NOMO-1 (cell line): Measurements from ENCODE around the gene TENM3.

Experiments used
- DNase-seq, 2 experiments: peaks; one replicate each; lab custom pipeline; 2025; ENCODE audit not compliant: unreplicated experiment in 2 of 2; lab: John Stamatoyannopoulos, UW

The TENM3 gene

DNA sequence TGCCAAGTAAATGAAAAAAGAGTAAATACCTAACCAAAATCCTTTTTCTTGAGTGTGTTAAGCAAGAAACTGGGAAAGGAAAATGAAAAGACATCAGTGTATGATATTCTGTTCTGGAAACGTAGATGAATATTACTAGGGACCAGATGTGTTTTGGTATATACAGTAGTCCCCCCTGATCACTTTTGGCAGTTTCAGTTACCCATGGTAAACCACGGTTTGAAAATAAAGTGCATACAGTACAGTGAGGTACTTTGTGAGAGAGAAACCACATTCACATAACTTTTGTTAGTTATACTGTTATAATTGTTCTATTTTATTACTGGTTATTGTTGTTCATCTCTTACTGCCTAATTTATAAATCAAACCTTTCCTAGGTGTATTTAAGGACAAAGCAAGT, 250.9 kb downstream of the TENM3 start:
- DNase-seq: no peak

- no peak for DNase-seq
Measured at GRCh38 chr4:182495031-182495430, 251.8 kb downstream of the TENM3 start.

DNA sequence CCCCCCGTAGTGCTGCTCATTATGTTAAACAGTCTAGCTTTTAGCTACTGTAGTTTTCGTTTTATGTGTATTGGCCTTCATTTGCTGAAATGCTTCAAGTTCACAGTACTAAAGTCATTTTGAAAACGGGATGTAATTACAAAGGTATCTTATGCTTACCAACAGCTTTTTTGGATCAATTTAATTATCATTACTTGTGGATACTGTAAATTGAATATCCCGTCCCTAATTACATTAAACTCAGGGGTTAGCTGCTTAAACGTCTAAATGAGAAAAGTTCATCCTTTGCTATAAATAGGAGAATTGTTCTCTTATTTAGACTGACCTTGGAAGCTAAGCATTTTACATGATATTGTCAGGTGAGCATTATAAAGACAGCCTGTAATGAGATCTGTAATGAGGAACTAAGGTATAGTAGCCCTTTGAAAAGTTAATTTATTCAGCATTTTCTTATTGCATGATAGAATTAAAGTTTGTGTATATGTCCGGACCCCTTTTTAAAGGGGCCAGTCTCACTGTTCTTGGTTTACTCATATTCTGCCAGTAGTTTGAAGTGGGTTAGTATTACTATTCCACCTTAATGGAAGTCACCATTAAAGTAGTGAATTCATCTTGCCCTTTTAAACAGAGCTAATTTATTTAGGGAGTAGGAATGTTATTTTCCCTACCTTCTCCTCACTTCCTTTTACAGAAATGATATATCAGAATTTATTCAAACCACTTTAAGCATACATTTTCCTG, 252.6 kb downstream of the TENM3 start:
- DNase-seq: no peak

GRCh38 chr4:182496408-182496807, 253.2 kb downstream of the TENM3 start:
- no peak for DNase-seq

DNA sequence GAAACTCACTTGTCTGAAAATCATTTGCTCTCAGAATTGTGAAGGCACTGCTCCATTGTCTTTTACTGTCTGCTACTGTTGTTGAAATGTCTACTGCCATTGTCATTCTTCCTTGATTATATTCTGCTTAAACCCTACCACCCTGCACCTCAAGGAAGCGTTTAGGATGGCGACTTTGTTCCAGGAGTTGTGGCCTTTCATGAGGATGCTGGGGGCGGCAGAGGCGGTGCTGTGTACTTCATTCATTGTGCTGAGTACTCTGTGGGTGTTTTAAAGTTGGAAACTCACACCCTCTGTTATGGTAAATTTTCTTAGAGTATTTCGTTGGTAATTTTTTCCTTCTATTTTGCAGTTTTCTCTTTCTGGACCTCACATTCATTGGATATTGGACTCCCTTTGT, 258.9 kb downstream of the TENM3 start:
- no peak for DNase-seq

DNA sequence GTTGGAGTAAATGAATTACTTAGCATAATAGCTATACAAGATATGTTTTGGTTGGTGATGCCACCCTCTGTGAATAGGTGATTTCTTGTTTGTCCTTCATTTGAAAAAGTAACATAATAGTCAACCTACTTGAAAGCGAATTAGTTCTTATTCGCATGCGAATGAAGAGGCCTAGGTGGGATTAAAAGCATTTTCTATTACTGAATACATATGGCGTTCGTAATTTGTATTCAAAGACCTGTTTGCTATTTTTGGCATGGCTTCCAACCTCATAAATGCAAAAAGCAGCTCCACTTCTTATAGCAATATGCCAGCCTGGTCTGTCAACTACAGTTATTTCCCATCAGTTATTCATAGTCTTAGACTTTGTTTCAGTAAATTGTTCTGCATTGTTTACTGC, 261.3 kb downstream of the TENM3 start:
- DNase-seq: no peak

GRCh38 chr4:182507805-182508204, 264.6 kb downstream of the TENM3 start:
- DNase-seq: no peak

GRCh38 chr4:182510836-182511235, 267.6 kb downstream of the TENM3 start:
- DNase-seq: no peak

GRCh38 chr4:182513587-182514291, 270.5 kb downstream of the TENM3 start:
- no peak for DNase-seq

DNA sequence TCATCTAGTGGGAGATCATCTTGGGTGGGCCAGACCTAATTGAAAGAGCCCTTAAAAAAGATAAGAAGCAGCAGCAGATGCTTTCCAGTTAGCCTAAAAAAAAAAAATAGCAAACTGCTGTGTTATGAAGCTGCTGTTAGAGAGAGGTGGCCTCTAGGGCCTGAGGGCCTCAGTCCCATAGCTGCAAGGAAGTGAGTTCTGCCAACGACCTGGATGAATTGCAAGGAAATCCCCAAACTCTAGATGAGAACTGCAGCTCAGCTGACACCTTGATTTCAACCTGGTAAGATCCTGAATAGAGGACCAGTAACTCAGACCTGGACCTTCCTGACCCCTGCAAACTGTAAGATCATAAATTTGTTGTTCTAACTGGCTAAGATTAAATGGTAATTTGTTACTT, 275.2 kb downstream of the TENM3 start:
- DNase-seq: no peak

GRCh38 chr4:182519528-182519927, 276.3 kb downstream of the TENM3 start:
- DNase-seq: no peak

GRCh38 chr4:182521011-182521410, 277.8 kb downstream of the TENM3 start:
- DNase-seq: no peak

GRCh38 chr4:182528819-182529218, 285.6 kb downstream of the TENM3 start:
- DNase-seq: no peak

GRCh38 chr4:182530451-182530850, 287.2 kb downstream of the TENM3 start:
- DNase-seq: no peak

- DNase-seq: no peak
Measured at GRCh38 chr4:182531555-182532162, 288.5 kb downstream of the TENM3 start.

DNA sequence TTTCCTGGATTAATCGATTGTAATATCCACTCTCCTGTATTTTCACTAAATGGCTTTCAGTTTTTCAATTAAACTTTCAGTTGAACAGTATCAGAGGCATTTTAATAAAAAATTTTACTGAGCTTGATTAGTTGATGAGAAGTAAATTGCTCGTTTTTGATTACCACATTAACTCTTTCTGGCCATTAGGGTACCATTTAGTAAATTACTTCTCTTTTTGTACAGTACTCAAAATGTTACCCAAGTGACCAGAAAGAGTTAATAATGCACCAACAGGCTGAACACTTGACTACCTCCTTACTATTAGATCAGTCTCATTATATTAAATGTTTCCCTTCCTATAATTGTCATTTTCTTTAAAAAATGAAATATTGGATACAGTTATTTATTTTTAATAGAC, 289.2 kb downstream of the TENM3 start:
- no peak for DNase-seq

- no peak for DNase-seq
Measured at GRCh38 chr4:182533964-182534363, 290.8 kb downstream of the TENM3 start.

GRCh38 chr4:182536221-182536811, 293.1 kb downstream of the TENM3 start:
- DNase-seq: no peak

DNA sequence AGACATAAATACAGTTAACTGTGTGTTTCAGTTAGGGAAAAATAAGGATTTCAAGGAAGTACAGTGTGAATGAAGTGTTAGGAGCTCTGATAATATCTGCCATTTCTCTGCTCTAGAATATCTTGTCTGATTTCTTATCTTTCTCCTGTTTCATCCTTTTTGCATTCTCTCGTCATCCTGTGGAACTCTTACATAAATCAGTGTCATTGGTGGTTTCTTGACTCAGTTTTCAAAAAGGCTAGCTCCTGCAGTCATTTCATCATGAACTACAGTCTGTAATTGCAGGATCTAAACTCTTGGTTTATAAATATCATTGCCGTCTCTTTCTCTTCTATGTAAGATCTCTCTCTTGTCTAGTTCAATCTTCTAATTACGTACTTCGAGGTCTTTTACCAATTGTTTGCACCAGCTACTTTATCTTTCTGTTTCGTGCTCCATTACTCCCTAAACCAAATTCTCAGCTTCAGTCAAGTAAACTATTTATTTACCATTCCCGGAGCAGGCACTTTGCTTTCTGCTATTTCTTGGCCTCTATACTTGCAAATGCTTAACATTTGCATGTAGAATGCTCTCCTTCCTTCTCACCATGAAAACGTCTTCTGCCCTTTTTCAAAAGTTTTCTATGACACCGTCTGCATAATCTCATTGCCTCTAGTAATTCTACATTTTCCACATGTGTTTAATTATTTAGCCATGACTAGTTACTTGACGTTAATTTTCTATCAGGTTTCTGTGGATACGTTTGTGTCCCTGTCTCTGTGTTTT, 294.0 kb downstream of the TENM3 start:
- DNase-seq: no peak

GRCh38 chr4:182538031-182538430, 294.8 kb downstream of the TENM3 start:
- DNase-seq: no peak

GRCh38 chr4:182540496-182540895, 297.3 kb downstream of the TENM3 start:
- DNase-seq: no peak
